Smooth muscle cell (in vitro differentiated cells): ENCODE results near the gene BMP8A. TPM values are rescaled to one million over a fixed set of nuclear protein-coding genes. Genes with fewer than 3 reads are reported as not detected.
A peak's percentile ranks its signal among the peaks of the same experiment; 100 is the strongest.

Source experiments
- DNase-seq: peaks from one replicate; lab custom pipeline; 2025; ENCODE audit not compliant: unreplicated experiment; lab: John Stamatoyannopoulos, UW
- H2AFZ ChIP-seq: fragments of 200-600 bp; sonication (generic); 2 replicates; pipeline ENCODE4 v1.6.0; 2016; ENCODE audit warnings: antibody characterized with exemption, low read depth, mild to moderate bottlenecking
- H3F3A ChIP-seq: fragments of 200-600 bp; sonication (generic); 2 replicates; pipeline ENCODE4 v1.6.0; 2017; ENCODE audit warnings: antibody characterized with exemption, low read depth
- H3K27ac ChIP-seq: fragments of 200-600 bp; sonication (generic); 2 replicates; pipeline ENCODE4 v1.5.1; 2016; ENCODE audit warnings: low read depth, mild to moderate bottlenecking
- H3K27me3 ChIP-seq: fragments of 200-600 bp; sonication (generic); 2 replicates; pipeline ENCODE4 v1.6.1; 2016; ENCODE audit warnings: low read depth, mild to moderate bottlenecking
- H3K36me3 ChIP-seq: fragments of 200-600 bp; sonication (generic); 2 replicates; pipeline ENCODE4 v1.5.1; 2016; ENCODE audit warnings: low read depth
- H3K4me1 ChIP-seq: fragments of 200-600 bp; sonication (generic); 2 replicates; pipeline ENCODE4 v1.5.1; 2016; ENCODE audit warnings: low read depth
- H3K4me2 ChIP-seq: fragments of 200-600 bp; sonication (generic); 2 replicates; pipeline ENCODE4 v1.6.0; 2016; ENCODE audit warnings: mild to moderate bottlenecking
- H3K4me3 ChIP-seq: fragments of 200-600 bp; sonication (generic); 2 replicates; pipeline ENCODE4 v1.5.1; 2016; ENCODE audit warnings: mild to moderate bottlenecking
- H3K79me2 ChIP-seq: fragments of 200-600 bp; sonication (generic); 2 replicates; pipeline ENCODE4 v1.6.0; 2016; ENCODE audit warnings: low read depth, mild to moderate bottlenecking
- H3K9ac ChIP-seq: fragments of 200-600 bp; sonication (generic); 2 replicates; pipeline ENCODE4 v1.6.0; 2016; ENCODE audit warnings: low read depth
- H3K9me3 ChIP-seq: fragments of 200-600 bp; sonication (generic); replicated peaks from 2 replicates; pipeline ENCODE4 v1.5.1; 2016; ENCODE audit warnings: low read depth
- H4K20me1 ChIP-seq: fragments of 200-600 bp; sonication (generic); 2 replicates; pipeline ENCODE4 v1.6.0; 2016; ENCODE audit warnings: low read depth
- CTCF ChIP-seq: fragments of 200-600 bp; sonication (generic); IDR thresholded peaks from 2 replicates; pipeline ENCODE4 v1.5.1; 2017; ENCODE audit warnings: borderline replicate concordance, mild to moderate bottlenecking, antibody characterized with exemption; ENCODE audit not compliant: insufficient read depth, poor library complexity, severe bottlenecking
- WGBS: methylation state at CpG from one replicate; pipeline ENCODE4 v1.1.7; 2016; ENCODE audit warnings: low lambda C conversion rate; 5-methylcytosine and 5-hydroxymethylcytosine counted together
- polyA plus RNA-seq: library from polyadenylated mRNA; unstranded; fragments of >200 nt; fragmentation: Nextera tagmentation; extraction: Ambion mirVana; gene quantifications from 2 replicates; pipeline ENCODE4 v1.2.1, GENCODE V29; 2016
- total RNA-seq: library from RNA; depleted of rRNA; stranded (reverse); fragments of >200 nt; gene quantifications from 2 replicates; pipeline ENCODE4 v1.2.3, GENCODE V29; 2014

BMP8A gene
- total and polyA plus RNA-seq, 2 experiments from 2014 or later, result 0.10 to 1.4 TPM

GRCh38 chr1:39572379-39573096 is 81.1 kb downstream of the BMP8A start:
- H2AFZ ChIP-seq, result no peak overlapping the region
- H3K79me2 ChIP-seq, result peaks cover 59% of the 10 kb centered on the region
- TF ChIP-seq CTCF, result no peak
- H4K20me1 ChIP-seq, result peaks cover 84% of the 10 kb centered on the region
- H3K9ac ChIP-seq, result no peak overlapping the region
- no peaks in the 10 kb centered on the region for H3K9me3 ChIP-seq
- H3K27me3 ChIP-seq, result no peaks in the 10 kb centered on the region
- H3K4me2 ChIP-seq, result peak overlapping the region; percentile 99
- H3K27ac ChIP-seq, result no peak overlapping the region
- peak overlapping the region; percentile 7 for H3K4me3 ChIP-seq
- WGBS, result 93% methylated on average over 5 of the region's 5 CpGs
- DNase-seq, result no peak
- H3K36me3 ChIP-seq, result peaks cover 36% of the 10 kb centered on the region
- peaks cover 20% of the 10 kb centered on the region for H3K4me1 ChIP-seq
- H3F3A ChIP-seq, result no peaks in the 10 kb centered on the region

- Histone ChIP-seq H3K79me2 (peaks cover 58% of the 10 kb centered on the region), H3K27ac (no peak overlapping the region), H4K20me1 (peaks cover 80% of the 10 kb centered on the region)
These were observed 81.6 kb downstream of the BMP8A start for GRCh38 chr1:39573097-39573465.

GRCh38 chr1:39573736-39574624 is 82.5 kb downstream of the BMP8A start:
- Histone ChIP-seq H3K4me3 (peak overlapping the region; percentile 97), H3K9ac (peak overlapping the region; percentile 20), H2AFZ (no peak overlapping the region), H3K9me3 (no peaks in the 10 kb centered on the region), H3K36me3 (peaks cover 24% of the 10 kb centered on the region), H3K27me3 (no peaks in the 10 kb centered on the region), H3F3A (no peaks in the 10 kb centered on the region), H3K27ac (peak overlapping the region; percentile 85), H3K4me2 (peak overlapping the region; percentile 99), H3K79me2 (peaks cover 58% of the 10 kb centered on the region), H4K20me1 (peaks cover 71% of the 10 kb centered on the region), H3K4me1 (peaks cover 20% of the 10 kb centered on the region)
- no peak for TF ChIP-seq CTCF
- DNase-seq, result no peak
- WGBS, result 56% methylated on average over 12 of the region's 12 CpGs

More at GRCh38 chr1:39573097-39573465, 81.6 kb downstream of the BMP8A start:
- Histone ChIP-seq H3K4me1 (peaks cover 20% of the 10 kb centered on the region), H3K9me3 (no peaks in the 10 kb centered on the region), H3K9ac (no peak overlapping the region), H3K4me2 (peak overlapping the region; percentile 99), H2AFZ (no peak overlapping the region), H3K4me3 (peak overlapping the region; percentile 7), H3F3A (no peaks in the 10 kb centered on the region), H3K27me3 (no peaks in the 10 kb centered on the region), H3K36me3 (peaks cover 33% of the 10 kb centered on the region)
- WGBS, result 100% methylated on average over 1 of the region's 1 CpG
- no peak for DNase-seq
- TF ChIP-seq CTCF, result no peak
